GM18517 (cell line): ENCODE results near the gene SERPINA3.
"Not testable (repeated sequence)": the region's sequence is repeated elsewhere in the genome, so short reads cannot be mapped to it uniquely, and the experiment has no call there.

Experiments
- ATAC-seq: cut with Tn5 transposase; IDR thresholded peaks from one replicate; pipeline ENCODE4 v1.9.1; 2021; ENCODE audit warnings: mild to moderate bottlenecking, moderate library complexity; ENCODE audit not compliant: unreplicated experiment

The SERPINA3 gene

DNA sequence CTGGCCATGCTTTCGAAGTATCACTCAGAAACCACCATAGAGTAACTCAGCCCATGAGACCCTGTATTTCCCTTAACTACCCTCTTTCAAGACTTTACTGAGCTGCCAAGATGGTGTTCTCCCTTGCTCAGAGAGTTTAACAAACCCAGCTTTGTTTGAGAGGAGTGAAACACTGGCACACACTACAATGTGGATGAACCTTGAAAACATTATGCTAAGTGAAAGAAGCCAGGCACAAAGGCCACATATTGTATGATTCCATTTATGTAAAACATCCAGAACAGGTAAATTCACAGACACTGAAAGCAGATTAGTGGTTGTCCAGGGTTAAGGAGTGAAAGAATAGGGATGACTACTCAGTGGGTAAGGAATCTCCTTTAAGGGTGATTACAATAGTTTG is 18.9 kb downstream of the SERPINA3 start:
- ATAC-seq = no peak

DNA sequence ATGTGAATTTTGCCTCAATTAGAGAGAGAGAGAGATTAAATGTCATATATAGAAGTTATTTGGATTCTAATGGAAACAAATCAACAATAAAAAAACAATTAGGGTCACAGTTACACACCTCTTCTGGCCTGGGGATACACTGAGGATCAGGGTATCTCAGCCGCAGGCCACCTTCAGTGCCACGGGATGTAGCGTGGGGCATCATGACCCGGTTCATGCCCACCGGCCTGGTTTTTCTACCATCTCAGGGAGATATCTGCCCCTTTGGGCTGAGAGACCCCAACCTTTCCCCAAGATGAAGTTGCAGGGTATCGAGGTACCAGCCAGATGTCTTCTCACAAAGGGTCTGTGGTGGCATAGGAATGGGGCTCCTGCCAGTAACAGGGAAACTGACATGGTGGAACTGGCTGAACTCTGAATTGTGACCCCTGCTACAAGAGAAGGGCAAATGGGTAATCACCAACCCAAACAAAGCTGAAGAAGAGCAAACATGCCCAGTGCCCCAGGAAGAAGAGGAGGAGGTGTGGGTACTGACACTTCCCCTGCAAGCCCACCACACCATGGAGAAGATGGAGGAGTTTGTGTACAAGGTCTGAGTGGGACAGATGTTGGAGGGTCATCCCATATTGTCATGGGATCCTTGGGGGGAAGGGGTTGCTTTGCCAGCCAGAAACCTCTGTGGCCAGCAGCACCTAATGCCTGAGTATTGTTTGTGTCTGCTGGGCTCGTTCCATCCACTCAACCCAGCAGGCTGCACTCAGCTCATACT is 19.5 kb downstream of the SERPINA3 start:
- ATAC-seq = no peak

GRCh38 chr14:94632305-94632590 is 20.1 kb downstream of the SERPINA3 start:
- ATAC-seq = no peak

DNA sequence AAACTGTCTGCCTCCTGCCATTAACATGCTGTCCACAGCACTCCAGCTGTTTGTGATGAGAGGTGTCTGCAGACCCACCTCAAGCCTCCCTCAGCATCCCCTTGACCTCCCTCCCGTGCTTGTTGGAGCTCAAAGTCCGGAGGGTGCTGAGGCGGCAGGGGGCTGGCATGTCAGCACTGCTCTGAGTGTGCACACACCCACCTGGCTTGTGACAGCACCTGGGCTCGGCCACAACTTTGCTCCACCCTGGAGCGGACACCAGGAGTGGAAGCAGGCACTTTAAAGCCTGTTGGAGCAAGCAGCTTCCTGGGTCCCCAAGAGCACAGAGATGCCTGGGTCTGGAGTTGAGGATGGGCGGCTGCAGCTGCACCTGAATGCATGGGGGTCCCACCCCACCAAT is 20.9 kb downstream of the SERPINA3 start:
- ATAC-seq = no peak

GRCh38 chr14:94635154-94635553 is 23.0 kb downstream of the SERPINA3 start:
- no peak for ATAC-seq

- no peak for ATAC-seq
Measured at GRCh38 chr14:94636744-94637412, 24.7 kb downstream of the SERPINA3 start.

DNA sequence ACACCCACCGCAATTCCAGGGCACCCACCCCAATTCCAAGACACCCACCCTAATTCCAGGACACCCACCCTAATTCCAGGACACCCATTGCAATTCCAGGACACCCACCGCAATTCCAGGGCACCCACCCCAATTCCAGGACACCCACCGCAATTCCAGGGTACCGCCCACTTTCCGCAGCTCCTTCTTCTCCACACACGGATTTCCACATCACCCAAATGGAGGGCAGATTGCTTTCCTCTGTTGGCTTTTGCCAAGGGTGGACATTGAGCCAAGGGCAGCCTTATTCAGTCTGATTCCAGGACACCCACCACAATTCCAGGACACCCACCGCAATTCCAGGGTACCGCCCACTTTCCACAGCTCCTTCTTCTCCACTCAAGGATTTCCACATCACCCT is 25.6 kb downstream of the SERPINA3 start:
- not testable (repeated sequence) for ATAC-seq

DNA sequence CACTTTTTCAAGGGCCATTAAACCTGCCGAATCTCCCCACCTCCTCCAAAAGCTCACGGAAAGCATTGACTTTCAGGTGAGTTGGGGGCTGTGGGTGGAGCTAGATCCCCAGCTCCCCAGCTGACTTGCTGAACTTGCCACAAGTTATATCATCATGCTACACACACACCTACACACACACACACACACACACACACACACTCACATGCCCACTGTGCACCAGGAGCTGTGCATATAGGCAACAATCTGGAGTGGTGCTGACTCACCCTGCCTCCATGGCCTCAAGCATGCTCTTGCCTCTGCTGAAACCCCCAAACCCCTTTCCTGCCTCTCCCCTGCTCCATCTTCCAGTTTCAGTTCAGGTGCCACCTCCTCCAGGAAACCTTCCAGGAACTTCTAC is 26.1 kb downstream of the SERPINA3 start:
- ATAC-seq = no peak

DNA sequence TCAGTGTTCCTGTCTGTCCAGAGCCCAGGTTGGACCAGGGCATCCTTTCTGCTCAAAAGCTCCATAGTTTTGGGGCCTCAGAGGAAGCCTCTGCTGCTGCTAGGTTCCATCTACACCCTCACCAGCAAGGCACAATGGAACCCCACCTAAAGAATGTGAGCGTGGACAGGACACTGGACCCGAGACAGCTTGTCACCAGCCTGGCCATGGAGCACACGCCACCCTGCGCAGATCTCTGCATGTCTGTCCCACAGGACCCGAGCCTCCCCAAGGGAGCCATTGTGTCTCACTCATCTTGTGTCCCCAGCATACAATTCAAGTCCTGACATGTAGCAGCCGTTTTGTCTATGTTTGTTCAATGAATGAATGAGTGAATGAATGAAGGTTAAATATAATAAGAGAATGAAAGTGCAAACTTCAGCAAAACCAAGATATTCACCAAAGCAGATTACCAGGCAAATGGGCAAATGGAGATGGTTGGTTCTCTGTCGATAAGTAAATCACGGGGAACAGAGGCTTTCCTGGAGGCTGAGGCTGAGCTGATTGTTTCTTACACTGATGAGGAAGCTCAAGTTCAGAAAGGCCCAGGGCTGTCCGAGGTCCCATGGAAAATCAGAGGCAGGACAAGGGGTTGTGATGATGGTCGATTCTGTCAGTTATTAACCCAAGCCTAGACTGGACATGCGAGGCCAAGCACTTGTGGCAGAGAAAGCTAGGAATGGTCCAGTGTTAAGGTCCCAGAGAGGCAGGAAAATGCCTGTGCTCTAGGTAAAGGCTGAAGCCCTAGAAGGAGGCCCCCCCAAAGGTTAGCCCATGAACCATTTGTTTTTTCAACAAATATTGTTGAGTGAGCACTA is 27.0 kb downstream of the SERPINA3 start:
- no peak for ATAC-seq

DNA sequence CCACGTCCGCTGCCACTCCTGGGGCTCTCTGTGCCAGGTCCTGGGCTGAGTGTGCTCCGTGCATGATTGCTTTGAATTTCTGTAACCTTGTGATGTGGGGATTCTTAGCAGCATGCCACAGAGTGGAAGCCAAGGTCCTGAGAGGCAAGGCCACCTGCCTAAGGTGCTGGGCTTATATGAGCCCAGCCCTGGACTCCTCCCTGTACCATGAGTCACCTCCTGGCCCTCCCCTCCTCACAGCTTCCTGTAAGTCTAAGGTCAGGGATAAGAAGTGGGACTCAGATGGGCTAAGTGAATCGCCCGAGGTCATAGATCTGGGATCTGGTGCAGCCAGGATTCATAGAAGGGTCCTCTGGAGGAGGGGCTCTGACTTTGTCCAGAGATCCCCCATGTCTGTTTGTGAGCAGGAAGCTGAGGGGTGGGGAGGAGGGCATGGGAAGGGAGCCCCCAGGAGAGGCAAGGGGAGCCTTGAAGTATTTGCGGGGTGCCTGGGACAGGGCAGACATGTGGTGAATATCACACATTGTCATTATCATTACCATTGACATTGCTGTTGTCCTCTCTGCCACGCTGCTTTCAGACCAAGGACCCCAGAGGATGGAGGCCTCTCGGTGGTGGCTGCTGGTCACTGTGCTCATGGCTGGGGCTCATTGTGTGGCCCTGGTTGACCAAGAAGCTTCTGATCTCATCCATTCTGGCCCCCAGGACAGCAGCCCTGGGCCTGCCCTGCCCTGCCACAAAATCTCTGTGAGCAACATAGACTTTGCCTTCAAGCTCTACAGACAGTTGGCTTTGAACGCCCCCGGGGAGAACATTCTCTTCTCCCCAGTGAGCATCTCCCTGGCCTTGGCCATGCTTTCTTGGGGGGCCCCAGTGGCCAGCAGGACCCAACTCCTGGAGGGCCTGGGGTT is 28.8 kb downstream of the SERPINA3 start:
- ATAC-seq = no peak

- ATAC-seq = no peak
Measured at GRCh38 chr14:94641632-94641955, 29.4 kb downstream of the SERPINA3 start.

GRCh38 chr14:94643316-94644101 is 31.3 kb downstream of the SERPINA3 start:
- ATAC-seq = no peak

GRCh38 chr14:94644102-94644535 is 31.9 kb downstream of the SERPINA3 start:
- no peak for ATAC-seq

DNA sequence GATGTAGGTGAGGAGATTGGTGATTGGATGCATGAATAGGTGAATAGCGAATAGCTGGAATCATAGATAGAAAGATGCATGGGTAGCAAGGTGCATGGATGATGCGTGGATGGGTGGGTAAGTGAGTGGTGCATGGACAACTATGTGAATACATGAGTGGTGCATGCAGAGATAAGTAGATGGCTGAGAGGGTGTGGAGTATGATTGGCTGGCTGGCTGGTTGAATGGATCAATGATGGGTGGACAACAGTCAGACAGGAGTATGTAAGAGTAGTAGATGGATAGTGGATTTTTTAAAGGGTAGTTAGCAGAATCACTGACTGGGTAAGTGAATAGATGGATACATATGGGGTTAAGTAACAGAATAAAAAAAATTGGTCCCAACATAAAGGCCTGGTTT is 33.9 kb downstream of the SERPINA3 start:
- no peak for ATAC-seq

DNA sequence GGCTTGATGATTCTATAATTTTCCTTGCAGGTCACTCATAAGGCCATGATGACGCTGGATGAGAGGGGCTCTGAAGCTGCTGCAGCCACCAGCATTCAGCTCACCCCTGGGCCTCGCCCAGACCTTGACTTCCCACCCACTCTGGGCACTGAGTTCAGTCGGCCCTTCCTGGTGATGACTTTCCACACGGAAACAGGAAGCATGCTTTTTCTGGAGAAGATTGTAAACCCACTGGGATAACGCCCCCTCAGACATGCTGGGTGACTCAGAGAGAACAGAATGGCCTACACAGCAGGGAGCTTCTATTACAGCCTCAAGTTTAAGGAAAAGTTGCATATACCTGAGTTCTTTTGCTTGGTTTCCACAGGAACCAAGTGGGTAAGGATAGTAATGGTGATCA is 34.3 kb downstream of the SERPINA3 start:
- no peak for ATAC-seq

GRCh38 chr14:94648801-94649200 is 36.6 kb downstream of the SERPINA3 start:
- ATAC-seq = no peak

DNA sequence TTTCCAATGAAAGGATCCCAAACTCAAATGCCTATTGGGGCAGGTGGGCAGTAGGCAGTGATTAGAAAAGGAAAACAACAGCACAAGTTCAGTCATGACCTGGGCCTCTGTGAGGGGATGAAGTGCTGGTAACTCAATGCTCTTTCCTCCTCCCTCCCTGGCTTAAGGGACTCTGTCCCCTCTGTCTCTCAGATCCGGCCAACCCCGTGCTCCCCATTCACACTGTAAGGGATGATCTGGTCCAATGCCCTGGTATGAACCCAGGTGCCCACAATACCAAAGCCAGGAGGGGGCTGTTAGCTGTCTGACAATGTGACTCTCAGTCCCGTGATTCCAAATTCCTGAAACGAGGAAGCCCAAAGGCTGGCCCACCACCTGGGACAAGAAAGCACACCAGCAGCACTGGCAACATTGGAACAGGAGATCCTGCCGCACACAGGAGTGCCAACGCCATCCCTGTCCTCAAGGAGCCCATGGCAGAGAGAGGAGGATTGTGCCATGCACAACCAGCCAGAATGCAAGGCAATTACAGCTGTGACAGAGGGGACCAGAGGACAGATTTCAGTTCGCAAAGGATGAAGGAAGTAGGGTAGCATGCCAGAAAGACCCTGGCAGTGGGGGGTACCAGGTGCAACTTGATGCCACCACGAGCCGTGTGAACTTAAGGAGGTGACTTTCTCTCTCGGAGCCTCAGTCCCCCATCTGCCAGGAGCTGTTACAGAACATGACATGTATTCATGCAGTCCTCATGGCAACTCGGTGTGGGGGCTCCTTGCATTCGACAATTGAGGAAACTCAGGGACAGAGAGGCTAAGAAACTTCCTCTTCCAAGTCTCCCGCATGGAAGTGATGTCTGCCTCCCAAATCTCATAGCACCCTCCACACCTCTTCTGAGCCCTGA is 37.6 kb downstream of the SERPINA3 start:
- ATAC-seq = no peak

- no peak for ATAC-seq
Measured at GRCh38 chr14:94650444-94650775, 38.2 kb downstream of the SERPINA3 start.
